ENCODE results near the gene MAN1C1. TPM values are rescaled to one million over a fixed set of nuclear protein-coding genes. Genes with fewer than 3 reads are reported as not detected.

The MAN1C1 gene
- total and polyA plus RNA-seq, 10 of the 15 experiments (the other 5 are each of a cell fraction or from before 2014, with no cell fraction given), result 0.12 to 0.56 (median 0.22) TPM; not detected in 3

GRCh38 chr1:25713961-25714360 is 97.4 kb downstream of the MAN1C1 start (continued):
- TF ChIP-seq, protein P1, sequence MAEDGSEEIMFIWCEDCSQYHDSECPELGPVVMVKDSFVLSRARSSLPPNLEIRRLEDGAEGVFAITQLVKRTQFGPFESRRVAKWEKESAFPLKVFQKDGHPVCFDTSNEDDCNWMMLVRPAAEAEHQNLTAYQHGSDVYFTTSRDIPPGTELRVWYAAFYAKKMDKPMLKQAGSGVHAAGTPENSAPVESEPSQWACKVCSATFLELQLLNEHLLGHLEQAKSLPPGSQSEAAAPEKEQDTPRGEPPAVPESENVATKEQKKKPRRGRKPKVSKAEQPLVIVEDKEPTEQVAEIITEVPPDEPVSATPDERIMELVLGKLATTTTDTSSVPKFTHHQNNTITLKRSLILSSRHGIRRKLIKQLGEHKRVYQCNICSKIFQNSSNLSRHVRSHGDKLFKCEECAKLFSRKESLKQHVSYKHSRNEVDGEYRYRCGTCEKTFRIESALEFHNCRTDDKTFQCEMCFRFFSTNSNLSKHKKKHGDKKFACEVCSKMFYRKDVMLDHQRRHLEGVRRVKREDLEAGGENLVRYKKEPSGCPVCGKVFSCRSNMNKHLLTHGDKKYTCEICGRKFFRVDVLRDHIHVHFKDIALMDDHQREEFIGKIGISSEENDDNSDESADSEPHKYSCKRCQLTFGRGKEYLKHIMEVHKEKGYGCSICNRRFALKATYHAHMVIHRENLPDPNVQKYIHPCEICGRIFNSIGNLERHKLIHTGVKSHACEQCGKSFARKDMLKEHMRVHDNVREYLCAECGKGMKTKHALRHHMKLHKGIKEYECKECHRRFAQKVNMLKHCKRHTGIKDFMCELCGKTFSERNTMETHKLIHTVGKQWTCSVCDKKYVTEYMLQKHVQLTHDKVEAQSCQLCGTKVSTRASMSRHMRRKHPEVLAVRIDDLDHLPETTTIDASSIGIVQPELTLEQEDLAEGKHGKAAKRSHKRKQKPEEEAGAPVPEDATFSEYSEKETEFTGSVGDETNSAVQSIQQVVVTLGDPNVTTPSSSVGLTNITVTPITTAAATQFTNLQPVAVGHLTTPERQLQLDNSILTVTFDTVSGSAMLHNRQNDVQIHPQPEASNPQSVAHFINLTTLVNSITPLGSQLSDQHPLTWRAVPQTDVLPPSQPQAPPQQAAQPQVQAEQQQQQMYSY (CRISPR knock-in tag; IDR thresholded peaks at IDR 0.05), result no peak
- no peak for TF ChIP-seq IKZF2 (IDR thresholded peaks at IDR 0.05)

DNA sequence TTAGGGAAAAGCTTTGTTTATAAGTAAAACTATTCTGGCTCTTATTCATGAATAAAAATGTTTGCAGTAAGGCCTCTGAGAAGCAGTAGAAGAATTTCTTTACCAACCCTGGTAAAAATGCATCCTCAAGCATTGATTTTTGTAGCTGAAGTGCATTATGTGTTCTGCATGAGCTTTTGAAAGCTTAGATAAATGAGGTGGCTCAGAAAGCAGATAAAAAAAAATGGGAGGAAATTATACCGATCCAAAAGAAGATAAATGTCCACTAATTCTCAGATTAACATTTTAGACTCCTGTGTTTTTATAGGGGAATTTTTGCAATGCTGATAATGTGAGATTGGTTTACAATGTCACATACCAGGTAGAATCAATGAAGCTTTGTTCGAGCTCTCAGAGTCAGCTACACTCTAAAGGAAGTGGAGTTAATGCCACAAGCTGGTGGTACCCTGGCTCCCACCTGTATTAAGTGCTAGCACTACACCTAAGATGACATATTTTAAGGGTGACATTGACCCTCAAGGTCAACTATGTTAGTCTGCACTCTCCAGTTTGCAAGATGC is 97.9 kb downstream of the MAN1C1 start:
- ChIA-PET SMC1A (ENCODE audit: uncharacterized antibody, unreplicated experiment) (interaction anchor here (1.2 kb wide), 1 partner anchor 11 kb away, joined by 4 read pairs; no protein-coding TSS in a partner anchor), CTCF (interaction anchor here (1.0 kb wide), 1 partner anchor 12 kb away, joined by 3 read pairs; no protein-coding TSS in a partner anchor), POLR2A (no interaction called here), RAD21 (ENCODE audit: unreplicated experiment) (no interaction called here)
- H3K4me1 ChIP-seq (ENCODE audit: control insufficient read depth, insufficient read depth, low read length), result no peaks in the 10 kb centered on the region
- H3K79me2 ChIP-seq (ENCODE audit: control insufficient read depth, insufficient read depth, low read length), result no peaks in the 10 kb centered on the region
- no peak overlapping the region for H3K9ac ChIP-seq (ENCODE audit: control insufficient read depth, insufficient read depth, low read length)
- no peaks in the 10 kb centered on the region for H4K20me1 ChIP-seq (ENCODE audit: control insufficient read depth, insufficient read depth)
- DNase-seq (ENCODE audit: low read depth, low spot score) (no peak), FAIRE-seq (no peak), ATAC-seq (no peak)
- no peak overlapping the region for H3K4me3 ChIP-seq
- H3K4me2 ChIP-seq (ENCODE audit: control insufficient read depth, insufficient read depth), result no peak overlapping the region
- WGBS (ENCODE audit: insufficient coverage, insufficient replicate concordance, low lambda C conversion rate, missing lambda C conversion rate), result 84% methylated on average over 2 of the region's 2 CpGs
- no peak overlapping the region for H3K27ac ChIP-seq (ENCODE audit: control insufficient read depth, insufficient read depth)
- H3K36me3 ChIP-seq (ENCODE audit: control insufficient read depth in 2 of 2, insufficient read depth in 2 of 2, low read length in 1 of 2), result no peaks in the 10 kb centered on the region
- H2AFZ ChIP-seq (ENCODE audit: control insufficient read depth, low read depth, low read length), result no peak overlapping the region
- H3K9me3 ChIP-seq (replicated peaks; ENCODE audit: control insufficient read depth, insufficient read depth, low read length), result no peaks in the 10 kb centered on the region; the same call in 2 of the 3 replicates
- intact Hi-C loops (cut with micrococcal nuclease; ENCODE audit: unreplicated experiment), result no loop called here
- no peak for TF ChIP-seq IRF3 (IDR thresholded peaks at IDR 0.05)
- no TSS peak for BruUV-seq (replicated peaks)
- in situ Hi-C loops (cut with MboI), result no loop called here
- H3K27me3 ChIP-seq (replicated peaks in 1 of 2; ENCODE audit: control insufficient read depth in 2 of 2, insufficient read depth in 2 of 2, low read length in 1 of 2), result 0 out of 4 replicates have a peak, but pooled peaks cover 0 to 2% of the 10 kb centered on the region in 2 experiments

Data from GM12878 (cell line).